HG02973 (cell line): ENCODE results near the gene WASHC2A.
"Not testable (repeated sequence)": the region's sequence is repeated elsewhere in the genome, so short reads cannot be mapped to it uniquely, and the experiment has no call there.

Experiments
- ATAC-seq: cut with Tn5 transposase; IDR thresholded peaks from one replicate; pipeline ENCODE4 v1.9.1; 2021; ENCODE audit warnings: moderate library complexity; ENCODE audit not compliant: unreplicated experiment

The WASHC2A gene

GRCh38 chr10:50059946-50060345, 7.8 kb upstream of the WASHC2A start:
- ATAC-seq, result not testable (repeated sequence)

GRCh38 chr10:50061548-50061947, 6.2 kb upstream of the WASHC2A start:
- ATAC-seq, result not testable (repeated sequence)

- no peak for ATAC-seq
These were observed 4.7 kb upstream of the WASHC2A start for GRCh38 chr10:50063100-50063499.

- not testable (repeated sequence) for ATAC-seq
These were observed 552 bp downstream of the WASHC2A start for GRCh38 chr10:50068352-50068659.

- ATAC-seq, result not testable (repeated sequence)
These were observed 7.4 kb downstream of the WASHC2A start for GRCh38 chr10:50075139-50075538.

GRCh38 chr10:50075544-50075943, 7.8 kb downstream of the WASHC2A start:
- not testable (repeated sequence) for ATAC-seq

GRCh38 chr10:50091304-50091703, 23.6 kb downstream of the WASHC2A start:
- ATAC-seq, result not testable (repeated sequence)

GRCh38 chr10:50092928-50093327, 25.2 kb downstream of the WASHC2A start:
- not testable (repeated sequence) for ATAC-seq

- ATAC-seq, result not testable (repeated sequence)
These were observed 26.9 kb downstream of the WASHC2A start for GRCh38 chr10:50094630-50095029.

GRCh38 chr10:50095402-50095801, 27.6 kb downstream of the WASHC2A start:
- not testable (repeated sequence) for ATAC-seq

GRCh38 chr10:50096722-50097121, 29.0 kb downstream of the WASHC2A start:
- ATAC-seq, result not testable (repeated sequence)

- not testable (repeated sequence) for ATAC-seq
These were observed 30.9 kb downstream of the WASHC2A start for GRCh38 chr10:50098645-50099044.

- ATAC-seq, result not testable (repeated sequence)
These were observed 33.4 kb downstream of the WASHC2A start for GRCh38 chr10:50101139-50101582.

- ATAC-seq, result not testable (repeated sequence)
These were observed 34.0 kb downstream of the WASHC2A start for GRCh38 chr10:50101747-50102146.

- ATAC-seq, result peak; percentile 70
These were observed 34.5 kb downstream of the WASHC2A start for GRCh38 chr10:50102267-50102666.

- not testable (repeated sequence) for ATAC-seq
These were observed 41.4 kb downstream of the WASHC2A start for GRCh38 chr10:50108999-50109698.

GRCh38 chr10:50112419-50113112, 44.8 kb downstream of the WASHC2A start:
- ATAC-seq, result not testable (repeated sequence)

GRCh38 chr10:50126765-50127164, 59.0 kb downstream of the WASHC2A start:
- not testable (repeated sequence) for ATAC-seq

- not testable (repeated sequence) for ATAC-seq
These were observed 60.1 kb downstream of the WASHC2A start for GRCh38 chr10:50127770-50128292.

GRCh38 chr10:50131245-50131965, 63.7 kb downstream of the WASHC2A start:
- ATAC-seq, result not testable (repeated sequence)

- ATAC-seq, result not testable (repeated sequence)
These were observed 64.6 kb downstream of the WASHC2A start for GRCh38 chr10:50132322-50132721.
